Omental fat pad (tissue), 4 donors: ENCODE data around the gene CUL1. TPM values are rescaled to one million over a fixed set of nuclear protein-coding genes. Genes with fewer than 3 reads are reported as not detected.

Experiments
- ATAC-seq: fragments of 150-250 bp; one replicate; pipeline ENCODE4 v1.9.1; 2016; ENCODE audit warnings: mild to moderate bottlenecking, moderate library complexity; ENCODE audit not compliant: low FRiP score
- DNase-seq: peaks from one replicate; pipeline ENCODE4 v3.0.0-alpha.2; 2019; ENCODE audit warnings: low spot score
- total RNA-seq, 4 donors: library from RNA; depleted of rRNA; stranded (reverse); fragments of >200 nt; gene quantifications; one replicate each; pipeline ENCODE4 v1.1.0, GENCODE V29; 2016
- TF ChIP-seq, protein P1 (sequence below), 3 donors: fragments of 450-650 bp; IDR thresholded peaks; one replicate each; pipeline ENCODE4 v1.5.1; 2016 to 2017; ENCODE audit warnings: antibody characterized with exemption in 3 of 3, mild to moderate bottlenecking in 3 of 3, moderate library complexity in 2 of 3

Gene CUL1
- total RNA-seq, 4 donors from 2014 or later, result 47.0 to 74.5 (median 55.7) TPM

DNA sequence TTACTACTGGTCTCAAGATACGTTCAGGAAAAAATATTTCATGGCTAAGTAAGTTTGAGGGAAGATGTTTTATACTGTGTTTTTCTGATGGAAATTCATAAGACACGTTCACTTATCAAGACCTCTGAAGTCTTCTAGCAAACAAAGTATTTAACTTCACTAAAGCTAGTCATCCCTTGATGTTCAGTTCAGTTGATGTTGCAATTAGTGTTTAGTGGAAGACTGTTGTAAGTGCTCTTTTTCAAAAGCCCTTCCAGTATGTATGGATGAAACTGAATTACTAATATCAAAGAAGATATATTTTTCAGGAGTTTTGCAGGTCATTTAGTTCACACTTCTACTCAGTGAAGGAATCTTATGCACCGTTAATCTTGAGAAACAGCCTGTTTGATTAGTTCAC is 25.1 kb downstream of the CUL1 start:
- TF ChIP-seq, protein P1, sequence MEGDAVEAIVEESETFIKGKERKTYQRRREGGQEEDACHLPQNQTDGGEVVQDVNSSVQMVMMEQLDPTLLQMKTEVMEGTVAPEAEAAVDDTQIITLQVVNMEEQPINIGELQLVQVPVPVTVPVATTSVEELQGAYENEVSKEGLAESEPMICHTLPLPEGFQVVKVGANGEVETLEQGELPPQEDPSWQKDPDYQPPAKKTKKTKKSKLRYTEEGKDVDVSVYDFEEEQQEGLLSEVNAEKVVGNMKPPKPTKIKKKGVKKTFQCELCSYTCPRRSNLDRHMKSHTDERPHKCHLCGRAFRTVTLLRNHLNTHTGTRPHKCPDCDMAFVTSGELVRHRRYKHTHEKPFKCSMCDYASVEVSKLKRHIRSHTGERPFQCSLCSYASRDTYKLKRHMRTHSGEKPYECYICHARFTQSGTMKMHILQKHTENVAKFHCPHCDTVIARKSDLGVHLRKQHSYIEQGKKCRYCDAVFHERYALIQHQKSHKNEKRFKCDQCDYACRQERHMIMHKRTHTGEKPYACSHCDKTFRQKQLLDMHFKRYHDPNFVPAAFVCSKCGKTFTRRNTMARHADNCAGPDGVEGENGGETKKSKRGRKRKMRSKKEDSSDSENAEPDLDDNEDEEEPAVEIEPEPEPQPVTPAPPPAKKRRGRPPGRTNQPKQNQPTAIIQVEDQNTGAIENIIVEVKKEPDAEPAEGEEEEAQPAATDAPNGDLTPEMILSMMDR (IDR thresholded peaks at IDR 0.05), result no peak
- DNase-seq (no peak), ATAC-seq (no peak)

DNA sequence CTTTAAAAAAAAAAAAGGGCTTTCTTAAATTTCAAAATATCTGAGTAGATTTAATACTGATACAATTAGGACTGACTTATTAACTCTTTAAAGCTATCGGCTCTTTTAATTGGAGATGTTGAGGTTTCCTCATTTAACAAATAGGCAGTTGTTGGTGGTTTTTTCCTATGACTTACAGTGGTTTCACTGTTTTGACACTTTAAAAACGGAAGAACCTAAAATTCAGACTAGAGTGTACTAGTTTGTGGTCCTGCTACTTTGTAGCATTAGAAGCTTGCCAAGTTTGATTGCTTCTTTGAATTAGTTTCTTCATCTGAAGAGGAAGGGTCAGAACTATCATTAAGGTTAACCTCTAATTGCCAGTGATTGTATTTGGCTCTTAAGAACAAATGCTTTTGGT is 27.7 kb downstream of the CUL1 start:
- TF ChIP-seq, protein P1 (IDR thresholded peaks at IDR 0.05), result no peak
- no peak for ATAC-seq
- DNase-seq, result no peak

DNA sequence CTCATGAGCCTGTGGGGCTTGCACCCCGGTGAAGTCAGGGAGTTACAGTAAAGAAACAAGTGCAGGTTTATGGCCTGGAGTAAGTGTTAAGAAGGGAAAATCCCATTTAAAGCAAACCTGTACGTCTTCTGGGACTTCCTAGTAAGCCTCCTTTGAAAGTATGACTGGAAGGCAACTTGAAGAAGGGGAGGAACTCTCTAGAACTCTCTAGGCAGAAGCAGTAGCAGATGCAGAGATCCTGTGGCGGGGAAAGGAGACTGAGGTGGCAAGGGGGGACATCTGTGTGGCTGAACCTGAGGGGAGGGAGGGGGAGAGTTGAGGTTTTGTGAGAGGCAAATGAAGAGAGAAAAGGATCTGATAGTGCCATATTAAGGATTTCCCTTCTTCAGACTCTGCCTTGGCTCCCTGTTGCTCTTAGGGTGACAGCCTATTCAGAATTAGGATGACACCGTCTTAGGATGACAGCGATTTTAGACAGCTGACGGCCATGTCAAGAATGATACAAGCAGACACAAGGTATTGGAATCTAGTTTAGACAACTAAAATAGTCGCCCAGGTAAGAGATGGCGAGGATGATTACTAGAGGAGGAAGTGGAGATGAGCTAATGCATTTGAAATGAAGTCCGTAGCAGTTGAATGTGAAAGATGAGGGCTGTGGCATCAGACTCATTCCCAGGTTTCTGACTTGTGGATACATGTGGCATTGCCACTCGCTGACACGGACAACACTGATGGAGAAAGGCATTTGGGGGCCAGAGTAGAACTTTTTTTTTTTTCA is 29.0 kb downstream of the CUL1 start:
- ATAC-seq (no peak), DNase-seq (no peak)
- TF ChIP-seq, protein P1 (IDR thresholded peaks at IDR 0.05), result no peak

DNA sequence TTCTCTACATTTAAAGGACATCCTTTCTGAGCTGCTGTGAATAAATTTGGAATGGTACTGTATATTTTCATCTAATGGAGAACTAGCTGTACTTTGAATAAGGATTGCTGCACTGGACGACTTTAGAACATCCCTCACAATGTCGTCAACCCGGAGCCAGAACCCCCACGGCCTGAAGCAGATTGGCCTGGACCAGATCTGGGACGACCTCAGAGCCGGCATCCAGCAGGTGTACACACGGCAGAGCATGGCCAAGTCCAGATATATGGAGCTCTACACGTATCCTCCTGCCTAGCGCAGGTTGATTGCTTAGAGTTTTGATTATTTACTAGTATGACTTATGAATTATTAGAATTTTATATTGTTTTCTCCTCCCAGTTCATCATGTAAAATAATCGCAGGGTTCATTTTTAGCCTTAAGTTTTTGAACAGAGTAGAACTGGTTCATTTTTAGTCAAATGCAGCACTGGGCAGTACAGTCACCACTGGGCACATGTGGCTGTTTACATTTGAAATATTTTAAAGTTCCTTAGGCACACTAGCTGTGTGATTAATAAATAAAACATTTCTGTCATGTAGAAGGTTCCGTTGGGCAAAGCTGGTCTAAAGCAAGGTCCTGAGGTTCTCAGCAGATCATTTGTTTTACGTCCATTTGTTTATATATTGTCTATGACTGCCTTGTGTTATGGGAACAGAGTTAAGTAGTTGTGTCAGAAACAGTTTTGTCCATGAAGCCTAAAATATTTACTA is 31.5 kb downstream of the CUL1 start:
- TF ChIP-seq, protein P1 (IDR thresholded peaks at IDR 0.05), result no peak
- ATAC-seq (no peak), DNase-seq (no peak)

DNA sequence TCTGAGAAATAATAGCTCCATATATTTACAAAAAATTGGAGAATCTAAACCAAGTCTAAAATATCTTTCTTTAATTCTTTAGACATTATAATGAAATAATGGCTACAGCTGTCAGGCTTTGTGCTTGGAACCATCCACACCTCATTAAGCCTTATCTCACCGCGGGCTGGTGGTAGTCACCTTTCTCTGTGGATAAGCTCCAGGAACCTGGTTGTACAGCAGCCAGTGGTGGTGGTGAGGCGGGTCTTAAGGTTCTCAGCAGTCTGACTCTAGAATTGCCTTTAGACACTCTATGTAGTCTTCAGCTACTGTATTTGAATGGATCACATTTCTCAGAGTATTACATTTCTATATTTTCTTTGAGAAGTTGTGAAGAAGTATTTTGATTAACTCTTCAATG is 34.2 kb downstream of the CUL1 start:
- DNase-seq, result no peak
- TF ChIP-seq, protein P1 (IDR thresholded peaks at IDR 0.05), result no peak
- no peak for ATAC-seq

DNA sequence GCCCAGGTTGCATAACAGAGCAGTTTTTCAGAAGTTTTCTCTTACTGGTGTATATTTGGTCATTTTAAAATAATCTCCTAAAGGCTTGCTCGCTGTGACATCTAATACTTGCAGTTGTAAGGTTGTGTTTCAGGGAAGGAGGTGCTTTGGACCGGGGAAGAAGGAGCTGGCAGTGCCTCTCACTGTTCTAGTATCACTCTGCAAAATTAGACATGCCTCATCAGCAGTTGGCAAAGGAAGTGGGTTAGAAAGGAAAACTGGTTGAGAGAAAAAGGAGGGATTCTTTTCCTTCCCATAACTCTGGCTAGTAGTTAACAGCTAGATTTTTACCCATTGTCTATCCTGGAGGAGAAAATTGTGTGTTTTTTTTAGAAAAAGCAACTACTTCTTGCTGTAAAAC is 34.8 kb downstream of the CUL1 start:
- TF ChIP-seq, protein P1 (IDR thresholded peaks at IDR 0.05), result no peak
- no peak for ATAC-seq
- no peak for DNase-seq
